Right lung (tissue), 5 donors: ENCODE data around the gene HEATR1. TPM values are rescaled to one million over a fixed set of nuclear protein-coding genes. Genes with fewer than 3 reads are reported as not detected.
A peak's percentile ranks its signal among the peaks of the same experiment; 100 is the strongest.

Source experiments
- DNase-seq, 2 donors: peaks; one replicate each; pipeline ENCODE4 v3.0.0-alpha.2; 2013
- polyA plus RNA-seq, 5 donors: library from polyadenylated mRNA; unstranded; fragments of 120-200 nt; gene quantifications; one replicate each; pipeline versions ENCODE4 v1.2.1 to v1.2.3, GENCODE V29; 2013; ENCODE audit warnings: inconsistent platforms in 1 of 5, low replicate concordance in 1 of 5; ENCODE audit not compliant: insufficient read length in 5 of 5, insufficient read depth in 1 of 5

Gene HEATR1
- polyA plus RNA-seq, 5 donors: 21.9 to 35.8 (median 32.0) TPM

GRCh38 chr1:236545621-236546169, 58.6 kb downstream of the HEATR1 start:
- DNase-seq: no peak

GRCh38 chr1:236543065-236543669, 61.1 kb downstream of the HEATR1 start:
- DNase-seq: no peak

DNA sequence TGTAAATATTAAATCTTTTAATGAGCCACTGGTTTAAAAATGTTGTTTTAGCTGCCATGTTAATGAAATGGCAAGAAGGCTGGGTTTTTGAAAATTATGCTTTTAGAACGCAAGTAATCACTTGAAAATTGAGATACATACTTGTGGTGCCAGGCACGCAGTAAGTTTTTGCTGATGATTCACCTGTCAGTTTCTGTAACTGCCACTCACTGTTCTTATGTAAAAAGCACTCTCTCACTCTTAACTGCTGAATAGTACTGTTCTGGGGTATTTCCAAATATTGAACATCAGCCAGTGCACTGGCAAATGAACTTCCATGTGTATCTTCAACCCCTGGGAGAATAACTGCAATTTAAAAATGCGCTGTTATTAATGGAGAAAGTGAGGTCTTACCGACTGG, 62.6 kb downstream of the HEATR1 start:
- DNase-seq: no peak

GRCh38 chr1:236540813-236541465, 63.4 kb downstream of the HEATR1 start:
- DNase-seq: no peak

DNA sequence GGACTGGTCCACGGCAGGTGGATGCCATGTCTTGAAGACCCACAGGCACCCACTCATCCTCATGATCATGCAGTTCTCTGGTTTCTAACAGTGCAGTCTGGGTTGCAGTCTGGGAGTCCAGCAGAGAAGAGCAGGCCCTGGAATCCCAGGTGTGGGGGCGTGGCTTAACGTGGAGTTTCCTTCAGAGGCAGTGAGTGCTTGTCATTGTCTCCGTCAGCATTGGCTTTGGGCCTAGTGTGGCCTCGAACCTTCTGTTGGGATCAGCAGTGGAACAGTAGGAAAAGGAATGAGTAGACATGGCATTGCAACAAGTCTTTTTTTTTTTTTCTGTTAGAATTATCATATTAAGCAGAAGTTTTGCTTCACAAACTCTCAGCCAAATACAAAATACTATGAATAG, 67.8 kb downstream of the HEATR1 start:
- DNase-seq: no peak

DNA sequence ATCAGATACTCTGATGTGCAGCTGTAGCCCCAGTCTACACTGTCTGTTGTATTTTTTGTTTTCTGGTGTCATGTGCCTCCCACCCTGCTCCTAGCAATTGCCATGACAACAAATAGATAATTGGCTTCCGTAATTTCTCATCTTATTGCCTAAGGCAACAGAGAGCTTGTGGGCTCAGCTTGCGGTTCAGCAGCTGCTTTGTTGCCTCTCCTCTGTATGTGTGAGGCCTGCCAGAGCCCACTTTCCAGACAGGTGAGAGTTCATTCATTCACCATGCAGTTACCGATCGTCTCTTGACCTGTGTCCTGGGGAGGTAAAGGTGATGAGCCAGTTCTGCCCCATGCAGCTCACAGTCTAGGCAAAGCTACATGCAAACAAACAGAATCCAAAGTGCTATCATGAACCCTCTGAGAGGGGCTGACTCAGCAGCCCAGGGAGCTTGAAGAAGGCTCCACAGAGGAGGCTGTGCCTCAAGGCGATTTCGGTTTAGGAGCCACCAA, 68.6 kb downstream of the HEATR1 start:
- DNase-seq: no peak

DNA sequence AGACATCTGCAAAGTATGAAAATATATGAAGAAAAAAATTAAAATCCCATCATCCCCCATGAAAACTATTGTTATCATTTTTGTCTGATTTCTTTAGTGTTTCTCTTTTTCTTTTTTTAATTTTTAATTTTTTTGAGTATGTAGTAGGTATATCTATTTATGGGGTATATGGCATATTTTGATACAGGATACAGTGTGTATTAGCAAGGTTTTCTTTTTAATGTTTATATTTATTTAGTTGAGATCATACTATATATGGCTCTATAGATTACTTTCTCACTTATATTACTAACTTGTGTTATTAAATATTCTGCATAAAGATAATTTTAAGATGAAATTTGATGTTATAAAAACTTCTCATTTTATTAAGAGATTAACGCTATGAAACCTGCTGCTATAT, 69.1 kb downstream of the HEATR1 start:
- DNase-seq: no peak

DNA sequence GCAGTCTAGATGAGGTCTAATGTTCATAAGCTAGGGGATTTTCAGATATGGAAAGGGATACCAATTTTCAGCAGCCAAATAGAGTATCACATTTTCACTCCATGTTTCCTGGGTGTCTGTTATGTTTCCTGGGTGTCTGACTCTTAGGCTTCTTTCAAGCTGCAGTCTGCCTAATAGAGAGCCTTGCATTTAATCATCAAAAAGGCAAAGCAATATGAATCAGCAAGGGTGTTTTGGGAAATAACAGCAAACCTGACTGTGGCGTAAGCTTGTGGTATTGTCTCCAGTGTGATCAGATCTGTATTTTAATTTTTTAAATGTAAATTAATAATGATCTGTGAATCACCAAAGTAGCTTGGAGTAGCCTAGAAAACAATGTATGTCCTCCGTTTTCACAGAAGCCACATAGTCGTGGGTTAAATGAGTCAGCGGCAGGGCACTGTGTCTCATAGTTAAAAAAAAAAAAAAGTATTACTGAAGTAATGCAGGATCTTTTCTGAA, 70.1 kb downstream of the HEATR1 start:
- DNase-seq: no peak

DNA sequence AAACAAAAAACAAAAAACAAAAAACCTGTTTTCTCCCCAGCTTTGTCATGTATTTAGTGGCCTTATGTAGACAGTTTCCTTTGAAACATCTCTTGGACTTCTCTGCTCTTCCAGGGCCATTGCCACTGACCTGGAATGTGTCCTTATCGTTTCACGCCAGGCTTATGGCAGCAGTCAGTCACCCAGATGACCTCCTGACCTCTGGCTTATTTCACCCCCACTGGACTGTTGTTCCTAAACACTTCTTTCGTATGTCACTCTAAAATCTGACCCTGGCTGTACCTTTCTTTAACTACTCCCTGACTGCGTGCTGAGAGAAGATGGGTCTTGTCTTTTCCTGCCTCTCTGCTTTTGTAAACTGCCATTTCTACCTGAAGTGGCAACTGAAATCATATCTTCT, 71.5 kb downstream of the HEATR1 start:
- DNase-seq: no peak

DNA sequence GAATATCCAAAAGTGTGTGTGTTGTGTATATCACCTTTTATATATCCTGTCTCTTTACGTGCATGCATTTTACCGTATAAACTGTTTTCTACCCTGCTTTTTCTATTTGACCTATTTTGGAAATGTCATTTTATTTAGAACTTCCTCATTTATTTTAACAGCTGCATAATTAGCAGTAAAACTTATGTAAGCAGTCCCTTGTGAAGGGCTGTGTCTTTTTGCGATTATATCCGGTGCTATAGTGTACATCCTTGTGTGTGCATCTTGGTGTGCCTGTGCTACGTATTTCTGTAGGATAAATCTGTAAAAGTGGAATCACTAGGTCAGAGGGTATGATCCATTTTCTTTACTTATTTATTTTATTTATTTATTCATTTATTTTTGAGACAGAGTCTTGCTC, 73.4 kb downstream of the HEATR1 start:
- no peak for DNase-seq

GRCh38 chr1:236530286-236530685, 74.0 kb downstream of the HEATR1 start:
- DNase-seq: no peak

DNA sequence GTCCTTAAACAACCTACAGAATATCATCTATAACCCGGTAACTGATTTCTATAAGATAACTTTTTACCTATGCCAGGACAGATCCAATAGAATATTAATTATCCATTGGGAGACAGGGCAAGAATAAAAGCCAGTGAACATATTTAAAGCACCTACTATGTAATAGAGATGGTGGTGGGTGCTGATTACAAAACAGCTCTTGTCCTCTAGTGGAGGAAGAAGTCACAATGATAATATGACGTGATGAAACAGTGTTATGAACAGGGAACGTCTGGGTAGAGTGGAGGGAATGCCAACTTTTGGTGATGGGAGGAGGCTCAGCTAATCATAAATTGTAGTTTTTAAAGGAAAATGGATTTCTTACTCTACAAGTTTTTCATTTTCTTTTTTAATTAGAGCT, 78.2 kb downstream of the HEATR1 start:
- no peak for DNase-seq

- no peak for DNase-seq
These were observed 79.5 kb downstream of the HEATR1 start for GRCh38 chr1:236524895-236525184.

GRCh38 chr1:236524142-236524894, 80.0 kb downstream of the HEATR1 start:
- DNase-seq: peak; percentile 52 to 63

GRCh38 chr1:236523704-236524141, 80.6 kb downstream of the HEATR1 start, which contains the start of gene LGALS8:
Gene LGALS8, plus strand, starts transcription at chr1:236523982. Its CDS starts 2,089 bp downstream, at chr1:236526071.
- peak; percentile 80 to 83 for DNase-seq

GRCh38 chr1:236522937-236523703, 81.2 kb downstream of the HEATR1 start:
- no peak for DNase-seq

DNA sequence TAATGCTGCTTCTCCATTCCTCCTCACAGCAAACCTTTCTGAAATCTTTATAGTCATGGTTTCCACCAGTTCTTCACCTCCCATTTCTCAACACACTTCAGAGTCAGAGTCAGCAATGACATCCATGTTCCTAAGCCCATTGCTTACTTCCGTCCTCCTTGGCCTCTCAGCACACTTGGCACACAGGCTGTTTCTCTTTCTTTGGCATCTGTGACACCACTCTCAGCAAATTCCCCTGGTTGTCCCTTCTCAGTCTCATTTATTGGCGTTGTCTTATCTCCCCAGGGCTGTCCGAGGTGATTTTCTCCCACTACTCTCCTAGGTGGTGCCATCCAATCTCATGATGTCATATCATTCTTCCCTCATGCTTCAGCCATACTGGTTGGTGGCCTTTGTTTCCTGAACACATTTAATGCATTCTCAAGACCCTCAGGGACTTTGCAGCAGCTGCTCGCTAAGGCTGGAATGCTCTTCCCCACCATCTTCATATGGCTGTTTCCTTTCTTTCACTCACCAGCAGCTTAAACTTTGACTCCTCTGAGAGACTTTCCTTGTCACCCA, 83.8 kb downstream of the HEATR1 start:
- DNase-seq: no peak

DNA sequence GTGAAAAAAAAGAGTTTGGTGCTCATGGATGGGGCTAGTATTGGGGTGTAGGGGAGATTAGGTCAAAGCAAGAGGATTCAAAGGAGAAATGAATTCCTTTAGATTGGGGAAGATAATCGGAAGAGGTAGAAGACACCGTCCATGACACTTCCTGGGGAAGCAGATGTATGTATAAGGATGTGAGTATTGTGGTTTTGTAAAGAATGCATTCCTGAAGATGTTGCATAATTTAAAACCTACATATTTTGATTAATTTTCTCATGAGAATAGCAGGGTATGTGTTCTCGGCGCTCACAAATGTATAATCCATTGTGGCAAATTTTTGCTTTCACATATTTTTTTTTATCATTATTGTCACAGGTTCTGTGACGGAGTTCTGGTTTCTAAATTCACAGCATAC, 86.0 kb downstream of the HEATR1 start:
- DNase-seq: no peak

DNA sequence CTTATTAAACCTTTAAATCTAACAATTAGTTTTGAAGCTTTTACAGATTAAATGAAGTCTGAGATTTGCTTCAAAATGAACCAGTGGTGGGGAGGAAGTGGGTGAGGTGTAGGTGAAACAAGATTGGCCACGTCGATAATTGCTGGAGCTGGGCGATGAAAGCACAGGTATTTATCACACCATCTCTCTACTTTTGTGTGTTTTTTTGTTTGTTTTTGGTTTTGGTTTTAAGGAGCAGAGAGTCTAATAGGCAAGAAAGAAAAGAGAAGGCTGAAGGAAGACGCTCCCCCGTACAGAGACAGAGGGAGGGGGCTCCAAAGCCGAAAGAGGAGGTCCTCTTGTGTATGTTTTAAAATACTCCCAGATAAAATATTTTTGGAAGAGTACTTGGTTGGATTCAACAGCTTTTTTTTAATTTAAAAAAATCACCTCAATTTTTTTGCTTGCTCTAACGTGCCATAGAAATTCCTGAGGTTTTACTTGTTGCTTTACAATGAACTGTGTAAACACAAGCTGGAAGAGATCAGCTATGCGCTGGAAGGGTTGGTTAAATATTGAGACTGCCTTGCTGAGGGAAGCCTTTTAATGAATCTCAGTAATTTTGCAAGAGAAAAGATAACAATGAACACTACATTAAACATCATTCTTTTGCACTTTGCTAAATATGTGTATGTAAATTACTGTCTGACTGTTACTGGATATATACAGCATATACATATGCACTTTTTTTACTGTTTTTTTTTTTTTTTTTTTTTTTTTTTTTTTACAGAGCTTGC, 87.2 kb downstream of the HEATR1 start:
- peak in 1 of 2 donors; percentile 47 for DNase-seq

- DNase-seq: no peak
These were observed 88.8 kb downstream of the HEATR1 start for GRCh38 chr1:236515443-236515958.
